Measurements from ENCODE around the gene RNF207.
A peak's percentile ranks its signal among the peaks of the same experiment; 100 is the strongest.

Gene RNF207

GRCh38 chr1:6205849-6206519, at the start of gene RNF207:
RNF207 (plus strand) TSS chr1:6206119; CDS start chr1:6206536, 417 bp downstream.
- peak; percentile 55 for DNase-seq

DNA sequence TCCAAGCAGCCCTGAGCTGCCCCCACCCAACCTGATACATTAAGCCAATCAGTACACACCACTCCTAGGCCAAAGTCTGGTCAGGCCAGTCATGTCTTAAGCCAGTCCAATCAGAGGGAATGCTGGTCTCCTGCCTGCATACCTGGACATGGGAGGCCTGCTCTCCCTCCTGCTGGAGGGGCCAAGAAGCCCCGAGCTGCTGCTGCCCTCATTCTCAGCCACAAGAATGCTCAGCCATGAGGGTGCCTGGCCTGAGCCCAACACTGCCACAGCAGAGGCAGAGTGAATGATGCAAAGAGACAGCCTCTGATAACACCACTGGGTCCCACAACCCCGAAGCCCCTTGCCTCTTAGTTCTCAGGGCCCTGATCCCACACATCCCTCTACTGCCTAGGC, 48.8 kb upstream of the RNF207 start:
- DNase-seq: no peak

DNA sequence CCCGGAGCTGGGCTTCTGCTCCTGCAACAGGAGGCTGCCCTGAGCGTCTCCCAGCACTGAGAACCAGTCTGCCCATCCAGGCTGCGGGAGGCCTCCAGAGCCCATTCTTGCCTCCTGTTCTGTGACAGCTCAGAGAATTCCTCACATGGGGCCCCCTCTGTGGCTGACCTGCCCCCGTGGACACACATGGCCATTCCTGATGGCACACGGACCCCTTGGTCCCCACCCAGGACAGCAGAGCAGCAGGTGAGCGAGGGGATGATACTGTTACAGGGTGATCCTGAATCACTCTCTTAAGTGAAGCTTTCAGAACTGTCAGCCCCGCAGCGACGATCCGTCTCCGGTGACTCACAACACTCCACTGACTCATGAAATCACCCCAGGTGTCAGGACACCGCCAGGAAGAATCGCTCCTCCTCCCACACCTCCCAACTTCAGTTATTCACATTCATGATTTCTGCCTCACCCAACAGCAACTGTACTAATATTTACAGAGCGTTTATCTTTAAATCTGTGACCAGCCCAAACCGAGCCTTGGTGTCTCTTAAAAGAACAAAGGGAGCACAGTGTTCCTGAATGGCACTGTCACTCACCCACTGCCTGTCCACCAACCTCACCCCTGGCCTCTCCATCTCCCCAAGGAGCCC, 48.3 kb upstream of the RNF207 start:
- DNase-seq: no peak

GRCh38 chr1:6158181-6158580, 47.7 kb upstream of the RNF207 start:
- no peak for DNase-seq

GRCh38 chr1:6162341-6162740, 43.6 kb upstream of the RNF207 start:
- no peak for DNase-seq

GRCh38 chr1:6162773-6163172, 43.1 kb upstream of the RNF207 start:
- DNase-seq: no peak

GRCh38 chr1:6163191-6163972, 42.5 kb upstream of the RNF207 start:
- DNase-seq: no peak

- no peak for DNase-seq
These were observed 41.8 kb upstream of the RNF207 start for GRCh38 chr1:6163973-6164617.

GRCh38 chr1:6165027-6165426, 40.9 kb upstream of the RNF207 start:
- DNase-seq: no peak

- no peak for DNase-seq
These were observed 40.4 kb upstream of the RNF207 start for GRCh38 chr1:6165441-6165985.

DNA sequence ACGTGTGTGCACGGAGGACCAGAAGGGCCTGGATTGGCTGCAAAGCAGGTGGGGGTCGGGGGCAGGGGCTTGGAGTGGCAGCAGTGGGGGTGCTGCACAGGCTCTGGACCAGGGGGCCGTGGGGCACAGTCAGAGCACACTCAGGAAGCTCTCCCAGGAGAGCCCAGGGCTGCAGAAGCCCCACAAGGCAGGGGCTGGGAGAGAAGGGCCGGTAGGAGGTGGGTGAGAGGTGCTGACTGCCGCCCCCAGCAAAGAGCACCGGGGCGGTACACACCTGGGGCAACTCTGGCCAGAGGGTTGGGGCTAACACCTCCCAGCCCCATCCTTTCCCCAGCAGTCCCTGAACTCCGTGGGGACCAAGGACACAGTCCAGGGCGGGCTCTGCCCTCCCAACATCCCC, 39.7 kb upstream of the RNF207 start:
- no peak for DNase-seq

DNA sequence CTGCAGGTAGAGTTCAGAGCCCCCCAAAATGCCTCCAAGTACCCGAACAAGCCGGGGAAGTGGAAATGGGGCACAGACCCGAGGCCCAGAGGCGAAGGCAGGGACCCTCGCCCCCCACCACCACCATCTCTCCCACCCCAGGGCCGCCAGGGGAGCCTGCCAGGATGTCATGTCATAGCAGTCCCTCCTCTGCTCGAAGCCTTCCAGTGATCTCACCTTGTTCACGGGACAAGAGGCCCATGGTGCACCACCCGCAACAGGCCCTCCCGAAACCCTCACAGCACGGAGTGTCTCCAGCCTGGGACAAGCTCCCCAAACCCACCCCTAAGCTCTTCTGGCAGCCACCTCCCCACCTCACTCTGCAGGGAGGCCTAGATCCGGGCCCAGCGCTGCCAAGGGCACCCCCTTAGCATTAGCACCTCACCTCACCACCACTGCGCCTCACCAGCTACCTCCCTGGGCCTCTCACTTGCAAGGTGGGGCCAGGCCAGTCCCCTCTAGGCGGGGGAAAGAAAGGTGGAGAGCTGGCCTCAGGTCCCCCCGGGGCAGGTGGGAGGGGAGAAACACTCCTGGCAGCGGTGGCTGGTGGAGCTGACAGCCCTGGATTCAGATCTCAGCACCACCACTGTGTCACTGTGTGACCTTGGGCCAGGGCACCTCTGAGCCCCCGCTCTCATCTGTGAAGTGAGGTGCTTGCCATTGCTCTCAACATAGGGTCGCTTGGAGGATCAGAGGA, 39.1 kb upstream of the RNF207 start:
- no peak for DNase-seq

DNA sequence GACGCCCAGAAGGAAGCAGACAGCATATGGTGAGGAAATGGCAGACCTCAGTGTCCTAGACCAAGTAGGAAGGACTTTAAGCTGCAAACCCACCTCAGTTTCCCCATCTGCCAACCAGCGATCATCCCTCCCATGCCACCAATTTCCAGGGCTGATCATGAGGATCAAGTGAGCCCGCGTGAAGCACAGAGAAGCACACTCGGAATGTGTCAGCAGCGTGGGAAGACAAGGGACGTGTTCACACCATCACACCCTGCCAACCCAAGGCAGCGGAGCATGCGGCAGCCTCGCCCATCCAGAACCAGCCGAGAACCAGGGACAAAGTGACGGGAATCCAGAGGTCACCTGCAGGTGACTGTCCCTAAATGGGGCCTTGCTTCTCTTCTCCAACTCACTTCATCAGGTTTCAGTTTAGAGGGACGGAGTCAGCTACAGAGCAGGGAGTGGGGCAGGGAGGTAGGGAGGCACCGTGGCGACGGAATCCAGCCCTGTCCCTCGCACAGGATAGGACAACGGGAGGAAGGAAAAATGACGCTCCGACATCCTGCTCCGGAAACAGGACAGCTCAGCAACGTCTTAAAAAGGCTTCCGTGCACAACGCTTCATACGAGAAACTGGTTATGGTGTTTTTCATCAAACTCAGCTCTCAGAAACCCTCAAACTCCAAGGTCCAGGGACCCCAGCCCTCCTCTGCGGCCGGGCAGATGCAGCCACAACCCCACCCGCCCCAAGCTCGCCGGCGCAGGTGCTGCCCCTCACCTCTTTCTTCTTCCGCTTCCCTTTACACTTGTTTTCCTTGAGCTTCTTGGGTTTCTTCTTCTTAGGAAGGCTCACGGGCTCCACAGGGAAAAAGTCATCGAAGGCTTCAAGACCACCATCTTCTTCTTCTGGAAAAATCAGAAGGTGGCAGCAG, 38.3 kb upstream of the RNF207 start:
- no peak for DNase-seq

GRCh38 chr1:6168947-6169586, 36.9 kb upstream of the RNF207 start:
- no peak for DNase-seq

DNA sequence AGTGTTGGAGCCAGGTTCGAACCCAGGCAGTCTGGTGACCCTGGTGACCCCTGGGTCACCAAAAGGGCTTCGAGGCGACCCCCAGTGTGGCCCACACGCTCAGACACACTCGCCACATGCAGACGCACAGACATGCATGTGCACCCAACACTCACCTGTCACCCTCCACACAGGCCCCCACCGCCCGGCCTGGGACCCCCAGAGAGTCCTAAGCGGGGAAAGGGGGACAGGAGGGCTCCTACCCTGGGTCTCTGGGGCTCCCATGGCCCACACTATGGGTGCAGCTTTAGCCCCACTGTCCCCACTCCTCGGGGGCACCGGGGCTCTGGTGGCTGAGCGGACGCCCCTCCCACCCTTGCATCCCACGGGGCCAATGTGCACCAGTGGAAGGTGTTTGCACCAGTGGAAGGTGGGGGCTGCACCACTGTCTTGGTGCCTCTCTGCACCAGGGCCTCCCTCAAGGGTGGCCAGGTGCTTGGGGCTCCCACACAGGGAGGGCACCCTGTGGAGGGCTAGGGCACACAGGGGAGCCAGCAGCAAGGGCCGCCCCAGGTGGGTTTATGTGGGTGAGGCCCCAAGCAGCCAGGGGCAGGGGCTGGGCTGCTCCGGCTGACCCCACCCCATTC, 35.7 kb upstream of the RNF207 start:
- no peak for DNase-seq

DNA sequence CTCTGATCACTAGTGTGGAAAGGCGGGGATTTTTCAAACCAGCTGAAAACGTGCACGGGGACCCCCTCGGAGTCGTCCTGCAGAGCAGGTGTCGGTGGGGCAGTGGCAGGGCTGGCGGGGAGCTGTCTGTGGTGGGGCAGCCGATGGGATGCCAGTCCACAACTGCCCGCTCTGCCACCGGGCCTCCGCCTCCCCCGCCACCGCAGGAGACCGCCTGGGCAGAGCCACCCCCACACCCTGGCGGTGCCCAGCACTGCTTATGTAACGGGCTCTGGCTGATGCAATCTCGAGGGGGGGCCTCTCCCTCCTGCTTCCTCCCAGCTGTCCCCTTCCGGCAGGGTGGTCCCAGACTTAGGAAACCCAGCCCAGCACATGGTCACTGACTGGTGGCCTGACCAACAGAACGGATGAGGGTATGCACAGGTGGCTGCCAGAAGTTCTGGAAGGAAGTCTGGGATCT, 35.1 kb upstream of the RNF207 start:
- DNase-seq: no peak

- DNase-seq: no peak
These were observed 34.3 kb upstream of the RNF207 start for GRCh38 chr1:6171548-6172124.

GRCh38 chr1:6172549-6172948, 33.4 kb upstream of the RNF207 start:
- no peak for DNase-seq

DNA sequence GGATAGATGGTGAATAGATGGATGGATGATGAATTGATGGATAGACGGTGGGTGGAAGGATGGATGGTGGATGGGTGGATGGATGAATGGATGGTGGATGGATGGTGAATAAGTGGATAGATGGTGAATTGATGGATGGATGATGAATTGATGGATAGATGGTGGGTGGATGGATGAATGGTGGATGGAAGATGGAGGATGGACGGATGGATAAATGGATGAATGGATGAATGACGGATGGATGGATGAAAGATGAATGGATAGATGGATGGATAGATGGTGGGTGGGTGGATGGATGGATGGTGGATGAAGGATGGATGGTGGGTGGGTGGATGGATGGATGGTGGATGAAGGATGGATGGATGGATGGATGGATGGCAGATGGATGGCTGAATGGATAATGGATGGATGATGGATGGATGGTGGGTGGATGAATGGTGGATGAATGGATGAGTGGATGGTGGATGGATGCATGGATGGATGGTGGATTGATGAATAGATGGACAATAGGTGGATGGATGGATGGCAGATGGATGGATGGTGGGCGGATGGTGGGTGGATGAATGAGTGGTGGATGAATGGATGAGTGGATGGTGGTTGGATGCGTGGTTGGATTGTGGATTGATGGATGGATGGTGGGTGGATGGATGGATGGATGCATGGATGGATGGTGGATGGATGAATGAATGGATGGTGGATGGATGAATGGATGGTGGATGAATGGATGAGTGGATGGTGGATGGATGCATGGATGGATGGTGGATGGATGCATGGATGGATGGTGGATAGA, 31.1 kb upstream of the RNF207 start:
- no peak for DNase-seq

Measured in activated T-cell treated with anti-CD3 and anti-CD28 coated beads, Interleukin-2, amount 50 U/mL, for 1 hour (primary cell).